HEK293 (cell line): ENCODE measurements around the gene USF3.

Experiments
- CTCF ChIP-seq: fragments of 450-650 bp; formaldehyde crosslinking; IDR thresholded peaks from 2 replicates; pipeline ENCODE4 v1.5.1; 2016; ENCODE audit warnings: missing biosample characterization, missing genetic modification characterization
- ZNF302 ChIP-seq: fragments of 450-650 bp; formaldehyde crosslinking; IDR thresholded peaks from 2 replicates; pipeline ENCODE4 v1.5.1; 2016; ENCODE audit warnings: missing biosample characterization, missing genetic modification characterization, low read depth
- ZNF670 ChIP-seq: fragments of 450-650 bp; formaldehyde crosslinking; IDR thresholded peaks from 2 replicates; pipeline ENCODE4 v1.5.1; 2016; ENCODE audit warnings: missing biosample characterization, missing genetic modification characterization, low read depth

DNA sequence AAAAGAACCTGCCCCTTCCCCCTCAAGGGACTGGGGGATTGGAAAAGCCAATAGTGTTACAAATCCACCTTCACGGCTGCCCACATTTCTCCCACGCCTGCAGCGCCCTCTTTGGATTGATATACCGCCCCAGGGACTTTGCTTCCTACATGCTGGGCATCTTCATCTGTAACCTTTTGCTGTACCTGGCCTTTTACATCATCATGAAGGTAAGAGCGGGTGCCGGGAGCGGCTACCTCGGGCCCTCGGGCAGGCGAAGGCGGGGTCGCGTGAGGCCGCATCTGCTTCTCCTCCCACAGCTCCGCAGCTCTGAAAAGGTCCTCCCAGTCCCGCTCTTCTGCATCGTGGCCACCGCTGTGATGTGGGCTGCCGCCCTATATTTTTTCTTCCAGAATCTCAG lies 73.1 kb downstream of the USF3 start:
- TF ChIP-seq CTCF (tag by site-specific recombination) = no peak
- no peak for TF ChIP-seq ZNF302 (tag by site-specific recombination)
- TF ChIP-seq ZNF670 (tag by site-specific recombination) = no peak
